H1 (cell line): ENCODE results near the gene AAK1. TPM values are rescaled to one million over a fixed set of nuclear protein-coding genes. Genes with fewer than 3 reads are reported as not detected.

Experiments used
- CTCF ChIA-PET: fragments of 300-600 bp; sonication (Branson Sonifier 250); formaldehyde crosslinking; loops from one replicate; lab custom pipeline; 2021; ENCODE audit not compliant: partially characterized antibody; lab: Charles Lee
- POLR2A ChIA-PET: fragments of 300-600 bp; sonication (Branson Sonifier 250); formaldehyde crosslinking; loops from one replicate; lab custom pipeline; 2021; ENCODE audit warnings: inconsistent platforms; ENCODE audit not compliant: partially characterized antibody; lab: Charles Lee
- DNase-seq, 2 experiments: peaks; one replicate each; pipeline versions ENCODE4 v3.0.0 to v3.0.0-alpha.2; 2010 to 2022; ENCODE audit warnings: low spot score in 2 of 2, low read depth in 1 of 2, mixed read lengths in 1 of 2
- FAIRE-seq: peaks from 2 replicates; lab custom pipeline; 2011; peaks lifted over from hg19 to GRCh38; lab: Jason Lieb, UNC
- H2AFZ ChIP-seq: 2 replicates; pipeline ENCODE4 v1.8.1; 2012; ENCODE audit warnings: low read length, inconsistent platforms
- H2AK5ac ChIP-seq: 2 replicates; pipeline ENCODE4 v1.6.1; 2013; ENCODE audit warnings: low read depth, low read length
- H2BK120ac ChIP-seq: replicated peaks from 2 replicates; pipeline ENCODE3; 2013; ENCODE audit warnings: low read depth, low read length, inconsistent platforms
- H2BK12ac ChIP-seq: 2 replicates; pipeline ENCODE4 v1.6.1; 2013; ENCODE audit warnings: low read depth, low read length
- H2BK15ac ChIP-seq: 2 replicates; pipeline ENCODE4 v1.6.1; 2013; ENCODE audit warnings: low read length
- H2BK20ac ChIP-seq: 2 replicates; pipeline ENCODE4 v1.6.1; 2013; ENCODE audit warnings: low read length
- H2BK5ac ChIP-seq: 2 replicates; pipeline ENCODE4 v1.6.1; 2013; ENCODE audit warnings: low read depth, low read length
- H3K14ac ChIP-seq: 2 replicates; pipeline ENCODE4 v1.6.1; 2013; ENCODE audit warnings: inconsistent platforms; ENCODE audit not compliant: insufficient read length
- H3K18ac ChIP-seq: 2 replicates; pipeline ENCODE4 v1.6.1; 2013; ENCODE audit warnings: low read length; ENCODE audit errors: extremely low read depth
- H3K23ac ChIP-seq: 2 replicates; pipeline ENCODE4 v1.6.1; 2013; ENCODE audit warnings: inconsistent platforms; ENCODE audit not compliant: insufficient read length
- H3K23me2 ChIP-seq: 2 replicates; pipeline ENCODE4 v1.6.1; 2013; ENCODE audit warnings: low read depth, low read length
- H3K27ac ChIP-seq: 2 replicates; pipeline ENCODE4 v1.6.1; 2011; ENCODE audit warnings: low read depth, low read length, inconsistent platforms
- H3K27me3 ChIP-seq, 4 experiments: replicated peaks in 1 of 4; 1 replicate in 1 of 4; 2 replicates in 3 of 4; pipeline versions ENCODE4 v1.6.1 to v1.8.1; 2011 to 2013; ENCODE audit warnings: low read length in 3 of 4, mild to moderate bottlenecking in 3 of 4, inconsistent platforms in 2 of 4, mixed read lengths in 2 of 4, moderate library complexity in 1 of 4; ENCODE audit not compliant: control insufficient read depth in 3 of 4, insufficient read depth in 3 of 4; ENCODE audit errors: extremely low read depth in 1 of 4
- H3K36me3 ChIP-seq, 4 experiments: 2 replicates each; pipeline versions ENCODE4 v1.6.1 to v1.8.1; 2011 to 2013; ENCODE audit warnings: mild to moderate bottlenecking in 4 of 4, low read length in 3 of 4, moderate library complexity in 2 of 4, control low read depth in 1 of 4, inconsistent platforms in 1 of 4; ENCODE audit not compliant: insufficient read depth in 4 of 4, control insufficient read depth in 2 of 4
- H3K4ac ChIP-seq: replicated peaks from 2 replicates; pipeline ENCODE3; 2013; ENCODE audit warnings: low read length, low read depth, mixed read lengths, inconsistent platforms; ENCODE audit not compliant: insufficient read length
- H3K4me1 ChIP-seq, 4 experiments: replicated peaks in 1 of 4; 1 replicate in 1 of 4; 2 replicates in 3 of 4; pipeline versions ENCODE4 v1.6.1 to v1.8.1; 2011 to 2013; ENCODE audit warnings: low read length in 3 of 4, inconsistent platforms in 2 of 4, mixed read lengths in 1 of 4; ENCODE audit not compliant: insufficient read depth in 4 of 4, control insufficient read depth in 3 of 4
- H3K4me2 ChIP-seq, 2 experiments: 2 replicates each; pipeline versions ENCODE4 v1.6.1 to v1.8.1; 2011 to 2013; ENCODE audit warnings: low read depth in 2 of 2, low read length in 2 of 2, control low read depth in 1 of 2, inconsistent platforms in 1 of 2, mild to moderate bottlenecking in 1 of 2; ENCODE audit not compliant: insufficient read depth in 1 of 2
- H3K4me3 ChIP-seq, 4 experiments: fragments of 200-600, 300-600 bp in 1 of 4; sonication (generic), shearing (Covaris generic), sonication (Bioruptor Twin) in 1 of 4; 2 replicates each; pipeline versions ENCODE4 v1.5.1 to v1.8.1; 2011 to 2016; ENCODE audit warnings: low read length in 4 of 4, low read depth in 3 of 4, control low read depth in 2 of 4, inconsistent platforms in 2 of 4, mild to moderate bottlenecking in 2 of 4, mixed read lengths in 1 of 4, moderate library complexity in 1 of 4; ENCODE audit not compliant: insufficient read depth in 2 of 4; ENCODE audit errors: extremely low read depth in 1 of 4
- H3K56ac ChIP-seq: replicated peaks from 2 replicates; pipeline ENCODE3; 2013; ENCODE audit warnings: low read depth, mild to moderate bottlenecking, mixed read lengths, low read length, inconsistent platforms; ENCODE audit not compliant: insufficient read length
- H3K79me1 ChIP-seq: 2 replicates; pipeline ENCODE4 v1.6.1; 2013; ENCODE audit warnings: low read depth, low read length, control low read depth
- H3K79me2 ChIP-seq, 2 experiments: 2 replicates each; pipeline versions ENCODE4 v1.6.1 to v1.8.1; 2012 to 2013; ENCODE audit warnings: low read length in 2 of 2, mild to moderate bottlenecking in 2 of 2, inconsistent platforms in 1 of 2; ENCODE audit not compliant: insufficient read depth in 2 of 2, control insufficient read depth in 1 of 2
- H3K9ac ChIP-seq, 4 experiments: replicated peaks in 1 of 4; 1 replicate in 1 of 4; 2 replicates in 3 of 4; pipeline versions ENCODE4 v1.6.1 to v1.8.1; 2011 to 2013; ENCODE audit warnings: low read depth in 3 of 4, low read length in 3 of 4, control low read depth in 2 of 4, mild to moderate bottlenecking in 2 of 4, moderate library complexity in 2 of 4, inconsistent platforms in 1 of 4; ENCODE audit errors: extremely low read depth in 1 of 4
- H3K9me3 ChIP-seq, 2 experiments: 2 replicates each; pipeline versions ENCODE4 v1.6.1 to v1.8.1; 2012 to 2013; ENCODE audit warnings: mild to moderate bottlenecking in 2 of 2, moderate library complexity in 2 of 2, control low read depth in 1 of 2, inconsistent platforms in 1 of 2, low read depth in 1 of 2, low read length in 1 of 2, mixed read lengths in 1 of 2; ENCODE audit not compliant: insufficient read depth in 2 of 2
- H4K20me1 ChIP-seq, 2 experiments: replicated peaks in 1 of 2; 2 replicates each; pipeline versions ENCODE3 to v1.8.1; 2011 to 2013; ENCODE audit warnings: inconsistent platforms in 2 of 2, low read length in 2 of 2, mild to moderate bottlenecking in 1 of 2; ENCODE audit not compliant: insufficient read depth in 2 of 2, control insufficient read depth in 1 of 2
- H4K5ac ChIP-seq: 2 replicates; pipeline ENCODE4 v1.6.1; 2013; ENCODE audit warnings: low read length, low read depth, mixed read lengths, inconsistent platforms; ENCODE audit not compliant: insufficient read length
- H4K8ac ChIP-seq: 2 replicates; pipeline ENCODE4 v1.8.0; 2013; ENCODE audit warnings: mild to moderate bottlenecking, moderate library complexity, low read length, inconsistent platforms; ENCODE audit not compliant: insufficient read depth; ENCODE audit errors: extremely low read depth
- H4K91ac ChIP-seq: replicated peaks from 2 replicates; pipeline ENCODE3; 2013; ENCODE audit warnings: low read length, mixed read lengths, inconsistent platforms; ENCODE audit not compliant: insufficient read length
- ATF2 ChIP-seq: IDR thresholded peaks from 2 replicates; pipeline ENCODE4 v1.6.1; 2012; ENCODE audit warnings: low read length, inconsistent platforms
- CHD2 ChIP-seq: IDR thresholded peaks from 2 replicates; pipeline ENCODE4 v1.6.1; 2012; ENCODE audit warnings: low read length, improper control_type of control experiment
- EZH2 ChIP-seq: fragments of 200-600 bp; sonication (generic); IDR thresholded peaks from 2 replicates; pipeline ENCODE4 v1.7.1; 2012; ENCODE audit warnings: low read depth, mild to moderate bottlenecking, moderate library complexity, low read length, inconsistent platforms; ENCODE audit not compliant: severe bottlenecking
- HDAC6 ChIP-seq: IDR thresholded peaks from one replicate; pipeline ENCODE4 v1.7.1; 2012; ENCODE audit warnings: low read depth, mild to moderate bottlenecking, inconsistent platforms, low read length, moderate library complexity
- MAFK ChIP-seq: IDR thresholded peaks from 2 replicates; pipeline ENCODE4 v1.6.1; 2012; ENCODE audit warnings: low read depth, mild to moderate bottlenecking, improper control_type of control experiment, low read length
- RFX5 ChIP-seq: IDR thresholded peaks from 2 replicates; pipeline ENCODE4 v1.6.1; 2011; ENCODE audit warnings: low read depth, low read length, improper control_type of control experiment, borderline replicate concordance
- RNF2 ChIP-seq: fragments of 200-900, 300-1000 bp; sonication (generic); IDR thresholded peaks from 2 replicates; pipeline ENCODE4 v1.7.1; 2016; ENCODE audit warnings: borderline replicate concordance, low read depth, mild to moderate bottlenecking, antibody characterized with exemption, low read length; ENCODE audit not compliant: poor library complexity, severe bottlenecking; ENCODE audit errors: missing control alignments
- SRF ChIP-seq: IDR thresholded peaks from 2 replicates; pipeline ENCODE4 v1.6.1; 2011; ENCODE audit warnings: mild to moderate bottlenecking, low read depth, low read length, moderate library complexity
- TCF12 ChIP-seq: IDR thresholded peaks from 2 replicates; pipeline ENCODE4 v1.6.1; 2011; ENCODE audit warnings: low read depth, mild to moderate bottlenecking, low read length
- USF2 ChIP-seq: IDR thresholded peaks from 2 replicates; pipeline ENCODE4 v1.6.1; 2011; ENCODE audit warnings: low read length, improper control_type of control experiment
- WGBS, 2 experiments: shearing (Covaris generic) in 1 of 2; methylation state at CpG; one replicate each; pipeline versions ENCODE4 v1.1.6 to v1.1.7; 2013 to 2015; ENCODE audit warnings: low lambda C conversion rate in 2 of 2, mixed read lengths in 2 of 2, inconsistent platforms in 1 of 2, low coverage in 1 of 2, missing lambda C conversion rate in 1 of 2; ENCODE audit not compliant: insufficient replicate concordance in 2 of 2, insufficient coverage in 1 of 2, insufficient read length in 1 of 2; ENCODE audit errors: extremely low coverage in 1 of 2, missing lambda C conversion rate in 1 of 2; 5-methylcytosine and 5-hydroxymethylcytosine counted together
- polyA plus RNA-seq, 7 experiments: library from polyadenylated mRNA; depleted of rRNA in 3 of 7; stranded (reverse) in 5 of 7; unstranded in 2 of 7; fragments of >200 nt in 5 of 7; fragments of 200-250 nt in 2 of 7; gene quantifications; 1 replicate in 5 of 7; 2 replicates in 1 of 7; 4 replicates in 1 of 7; pipeline versions ENCODE4 v1.2.1 to v1.2.3, GENCODE V29; 2011 to 2013; ENCODE audit warnings: missing spikeins in 2 of 7, mixed read lengths in 2 of 7
- total RNA-seq: library from RNA; stranded (reverse); fragmentation: NEBNext Ultra II Directional; extraction: Animal tissue kit (Norgen Biotek cat#: 25700); gene quantifications from 2 replicates; pipeline ENCODE4 v1.2.1, GENCODE V29; 2021
- TF ChIP-seq, protein P1 (sequence below): IDR thresholded peaks from 2 replicates; pipeline ENCODE4 v1.6.1; 2012; ENCODE audit warnings: inconsistent platforms

Gene AAK1
- total and polyA plus RNA-seq, 2 of the 8 experiments (the other 6 are each of a cell fraction or from before 2014, with no cell fraction given): 10.0 to 40.5 TPM

DNA sequence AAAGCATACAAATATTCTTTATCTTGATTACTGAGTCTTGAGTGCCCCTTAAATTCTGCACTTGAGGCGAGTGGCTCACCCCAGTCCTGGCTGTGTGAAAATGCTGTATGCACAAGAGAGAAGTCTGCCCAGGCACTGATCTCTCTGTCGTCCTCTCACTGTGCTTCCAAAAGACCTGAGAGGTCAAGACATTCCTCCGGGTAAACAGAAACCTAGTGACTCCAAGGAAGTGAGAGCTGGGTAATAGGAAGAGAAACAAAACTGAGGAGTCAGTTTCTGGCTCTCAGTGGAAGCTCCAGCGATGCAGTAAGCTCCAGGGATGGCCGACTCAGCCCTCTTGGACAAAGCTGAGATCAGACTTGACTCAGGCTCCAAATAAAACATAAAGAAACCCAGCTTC, 70.9 kb downstream of the AAK1 start:
- H3K79me2 ChIP-seq: peaks cover 0 to 22% of the 10 kb centered on the region in 2 experiments; a peak in 2 of 4 replicates
- no peak overlapping the region for H3K23ac ChIP-seq
- no peaks in the 10 kb centered on the region for H3K9me3 ChIP-seq
- no peak overlapping the region for H4K8ac ChIP-seq
- WGBS, 2 experiments: 75% methylated on average over 5 of the region's 5 CpGs; no CpG with 5 or more reads in 1 of the 2 experiments
- H2AK5ac ChIP-seq: no peak overlapping the region
- no peak overlapping the region for H3K4me3 ChIP-seq
- no peak overlapping the region for H4K5ac ChIP-seq
- no peak overlapping the region for H3K4ac ChIP-seq
- H3K79me1 ChIP-seq: no peaks in the 10 kb centered on the region; the same call in 1 of the 2 replicates
- no peak overlapping the region for H3K18ac ChIP-seq
- no peak overlapping the region for H2BK12ac ChIP-seq
- H2BK15ac ChIP-seq: no peak overlapping the region
- no peaks in the 10 kb centered on the region for H3K36me3 ChIP-seq
- no peak overlapping the region for H3K56ac ChIP-seq
- H3K27me3 ChIP-seq: no peaks in the 10 kb centered on the region
- FAIRE-seq: no peak
- no peaks in the 10 kb centered on the region for H4K20me1 ChIP-seq
- no peak overlapping the region for H2BK20ac ChIP-seq
- POLR2A ChIA-PET: no interaction called here
- no peak for DNase-seq
- H4K91ac ChIP-seq: no peak overlapping the region
- no peak overlapping the region for H2BK120ac ChIP-seq
- H3K4me1 ChIP-seq: peaks cover 0 to 7% (median 2%) of the 10 kb centered on the region in 4 experiments; a peak in 2 of 7 replicates
- H3K4me2 ChIP-seq: no peak overlapping the region; a peak in 1 of 4 replicates
- H2AFZ ChIP-seq: no peak overlapping the region
- H2BK5ac ChIP-seq: no peak overlapping the region
- H3K23me2 ChIP-seq: no peaks in the 10 kb centered on the region
- H3K27ac ChIP-seq: no peak overlapping the region
- H3K9ac ChIP-seq: no peak overlapping the region
- CTCF ChIA-PET: interaction anchor here (0.6 to 2.9 kb wide), 3 partner anchors 8 to 213 kb away, joined by 4 to 35 read pairs (median 13); no protein-coding TSS in a partner anchor
- no peak overlapping the region for H3K14ac ChIP-seq
- TF ChIP-seq, protein P1, sequence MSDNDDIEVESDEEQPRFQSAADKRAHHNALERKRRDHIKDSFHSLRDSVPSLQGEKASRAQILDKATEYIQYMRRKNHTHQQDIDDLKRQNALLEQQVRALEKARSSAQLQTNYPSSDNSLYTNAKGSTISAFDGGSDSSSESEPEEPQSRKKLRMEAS: no peak
- TF ChIP-seq RFX5 (no peak), USF2 (no peak), RNF2 (no peak), ATF2 (no peak), HDAC6 (no peak), TCF12 (no peak), EZH2 (no peak), MAFK (no peak), CHD2 (no peak), SRF (no peak)
